Heart left ventricle (tissue), 16 donors: ENCODE data around the gene STARD13. TPM values are rescaled to one million over a fixed set of nuclear protein-coding genes. Genes with fewer than 3 reads are reported as not detected.
A peak's percentile ranks its signal among the peaks of the same experiment; 100 is the strongest.

ENCODE experiments used
- ATAC-seq, 4 donors: fragments of 200-7000 bp; cut with Tn5 transposase; one replicate each; pipeline ENCODE4 v1.9.1; 2020 to 2022; ENCODE audit warnings: moderate library complexity in 4 of 4, mild to moderate bottlenecking in 3 of 4, moderate number of reproducible peaks in 1 of 4
- DNase-seq, 5 donors: peaks; one replicate each; pipeline ENCODE4 v3.0.0-alpha.2; 2020
- H3K27ac ChIP-seq, 12 donors: fragments of 200-600 bp; sonication (generic) in 4 of 12; one replicate each; pipeline versions ENCODE4 v1.5.0 to v1.8.0; 2016 to 2022; ENCODE audit warnings: mild to moderate bottlenecking in 2 of 12
- H3K27me3 ChIP-seq, 9 donors: fragments of 200-600 bp; sonication (generic) in 2 of 9; one replicate each; pipeline versions ENCODE4 v1.5.1 to v1.8.0; 2016 to 2022; ENCODE audit warnings: mild to moderate bottlenecking in 3 of 9
- H3K36me3 ChIP-seq, 9 donors: fragments of 200-600 bp; sonication (generic) in 2 of 9; one replicate each; pipeline versions ENCODE4 v1.5.0 to v1.8.0; 2018 to 2022; ENCODE audit warnings: mild to moderate bottlenecking in 2 of 9
- H3K4me1 ChIP-seq, 12 donors: fragments of 200-600 bp; sonication (generic) in 4 of 12; one replicate each; pipeline versions ENCODE4 v1.5.0 to v1.8.0; 2016 to 2022; ENCODE audit warnings: mild to moderate bottlenecking in 3 of 12
- H3K4me3 ChIP-seq, 12 donors: fragments of 200-600 bp; sonication (generic) in 4 of 12; one replicate each; pipeline versions ENCODE4 v1.5.0 to v1.8.0; 2017 to 2022; ENCODE audit warnings: mild to moderate bottlenecking in 9 of 12, moderate library complexity in 4 of 12
- H3K9me3 ChIP-seq, 12 donors: fragments of 200-600 bp; sonication (generic) in 4 of 12; one replicate each; pipeline versions ENCODE4 v1.5.0 to v1.8.0; 2016 to 2022; ENCODE audit warnings: mild to moderate bottlenecking in 1 of 12
- POLR2A ChIP-seq, 2 donors: fragments of 450-650 bp; IDR thresholded peaks; one replicate each; pipeline ENCODE4 v1.6.1; 2017; ENCODE audit warnings: antibody characterized with exemption in 2 of 2, mild to moderate bottlenecking in 2 of 2, moderate library complexity in 2 of 2
- WGBS, 4 donors: extraction: QIAGEN DNeasy Blood & Tissue Kit in 2 of 4; methylation state at CpG; one replicate each; pipeline versions ENCODE4 v1.1.5 to v1.1.7; 2013 to 2018; 5-methylcytosine and 5-hydroxymethylcytosine counted together
- intact Hi-C, 10 donors: fragments of 100-400 bp; cut with DNase I; formaldehyde crosslinking; loops; one replicate each; pipeline versions ENCODE4 v1.11.1 to v1.14.2; 2022
- polyA plus RNA-seq, 2 donors: library from polyadenylated mRNA; stranded (reverse); fragments of 200-250 nt; gene quantifications; one replicate each; pipeline ENCODE4 v1.2.3, GENCODE V29; 2013
- total RNA-seq, 9 donors: library from RNA; depleted of rRNA in 2 of 9; stranded (reverse); fragments of >200 nt in 2 of 9; fragmentation: NEBNext Ultra II Directional in 3 of 9; extraction: Animal tissue kit (Norgen Biotek cat#: 25700) in 3 of 9; gene quantifications; one replicate each; pipeline versions ENCODE4 v1.1.0 to v1.2.4, GENCODE V29; 2016 to 2023
- TF ChIP-seq, protein P1 (sequence below), 12 donors: fragments of 200-600 bp; sonication (generic) in 4 of 12; IDR thresholded peaks; one replicate each; pipeline versions ENCODE4 v1.5.0 to v1.8.0; 2018 to 2022; ENCODE audit warnings: antibody characterized with exemption in 12 of 12, mild to moderate bottlenecking in 5 of 12
- donor health status: ischemic (EF 13 %, LVEDD 7.1; RV severe dilation, severe dysfunction).
- donor health status: healthy with polysubstance abuse.
- donor health status: DM: no; HTN: yes; CAD: no.
- donor health status: DM: no; HTN: no; CAD: no.
- donor health status: ischemic (EF 25% LVEDD 6.9; RV normal size, moderate dysfunction).
- donor health status: ischemic (EF 25% LVEDD 5.7; RV mildly dilated, moderate dysfunction).
- donor health status: healthy.
- donor health status: DM: yes; HTN: yes; CAD: no.
- donor health status: ischemic (EF 35%, LVEDD 5.7; RV mildly dilated, moderate dysfunction).
- donor health status: nonischemic (EF 11% LVEDD 7.7; RV severe dilation, severe dysfunction).
- donor health status: DM: yes; HTN: yes; CAD: no.
- donor health status: PGD.
- donor health status: ischemic (EF 29% LVEDD 5.4; RV normal size, mild dysfunction).
- donor health status: nonischemic (EF 23%, LVEDD 6.1; RV moderate dilation, normal function).

STARD13 gene
- total and polyA plus RNA-seq, 11 donors, result 9.3 to 39.2 (median 28.3) TPM

DNA sequence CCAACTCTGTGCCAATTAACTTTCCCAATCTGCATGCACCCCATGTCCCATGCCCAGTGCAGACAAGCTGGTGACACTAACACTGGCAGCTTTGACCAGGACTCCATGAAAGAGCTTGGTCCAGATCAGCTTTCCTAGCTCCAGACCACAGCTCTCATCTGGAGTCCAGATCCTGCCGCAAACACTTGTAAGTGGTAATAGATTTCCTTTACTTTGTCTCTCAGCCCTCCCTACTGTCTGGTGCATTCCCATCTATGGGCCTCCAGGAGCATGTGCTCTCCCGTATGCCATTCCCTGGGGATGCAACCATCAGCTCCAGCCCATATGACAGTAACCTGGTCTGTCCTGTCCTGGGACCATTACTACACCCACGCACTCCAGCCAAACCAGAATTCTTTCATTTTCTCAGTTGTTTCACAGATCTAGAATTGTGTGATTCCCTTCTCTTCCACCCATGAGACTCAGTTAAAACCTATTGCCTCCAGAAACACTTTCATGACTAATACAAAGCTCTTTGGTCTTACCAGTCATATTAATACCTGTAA is 4.9 kb upstream of the STARD13 start:
- Histone ChIP-seq H3K27me3 (no peaks in the 10 kb centered on the region), H3K4me3 (no peak overlapping the region), H3K36me3 (no peaks in the 10 kb centered on the region), H3K9me3 (no peaks in the 10 kb centered on the region), H3K27ac (peak overlapping the region in 8 of 12 donors; percentile 5 to 60 (median 52)), H3K4me1 (peaks cover 0 to 38% (median 17%) of the 10 kb centered on the region in 12 donors)
- 65 to 85% (median 78%) methylated on average over 3 of the region's 3 CpGs for WGBS, 4 donors
- ATAC-seq, result peak in 1 of 4 donors; percentile 7
- no peak for DNase-seq
- no peak for TF ChIP-seq POLR2A (IDR thresholded peaks at IDR 0.05)
- intact Hi-C loops, result no loop called here

DNA sequence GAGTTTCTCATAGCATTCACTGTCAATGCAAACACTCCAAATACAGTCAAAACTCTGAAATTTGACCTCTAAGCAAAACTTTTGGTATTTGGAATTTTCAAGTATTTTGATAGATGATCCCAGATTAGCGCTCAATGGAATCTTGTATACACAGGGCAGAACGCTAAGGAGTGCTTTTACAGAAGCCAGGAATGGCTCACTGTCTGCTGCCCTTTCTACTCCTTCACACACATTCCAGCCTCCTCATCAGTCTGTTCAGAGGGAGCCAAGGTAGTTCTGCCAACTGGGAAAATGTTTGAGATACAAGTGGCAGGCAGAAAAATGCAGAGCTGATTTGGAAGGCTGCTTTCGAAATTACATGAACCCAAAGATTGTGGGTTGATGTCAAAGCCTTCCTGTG is 4.4 kb upstream of the STARD13 start:
- no peak for TF ChIP-seq POLR2A (IDR thresholded peaks at IDR 0.05)
- ATAC-seq, result peak in 1 of 4 donors; percentile 32
- intact Hi-C loops, result loop anchor here in 8 of 10 donors (5.0 to 10.0 kb wide), 7 partner anchors 55 to 435 kb away; no protein-coding TSS in a partner anchor
- 45 to 69% (median 60%) methylated on average over 3 of the region's 3 CpGs for WGBS, 4 donors
- peak overlapping the region in 9 of 12 donors; percentile 5 to 60 (median 51) for H3K27ac ChIP-seq
- no peak for DNase-seq
- H3K4me3 ChIP-seq, result no peak overlapping the region
- no peaks in the 10 kb centered on the region for H3K9me3 ChIP-seq
- H3K27me3 ChIP-seq, result no peaks in the 10 kb centered on the region
- no peaks in the 10 kb centered on the region for H3K36me3 ChIP-seq
- peaks cover 0 to 38% (median 17%) of the 10 kb centered on the region in 12 donors for H3K4me1 ChIP-seq

DNA sequence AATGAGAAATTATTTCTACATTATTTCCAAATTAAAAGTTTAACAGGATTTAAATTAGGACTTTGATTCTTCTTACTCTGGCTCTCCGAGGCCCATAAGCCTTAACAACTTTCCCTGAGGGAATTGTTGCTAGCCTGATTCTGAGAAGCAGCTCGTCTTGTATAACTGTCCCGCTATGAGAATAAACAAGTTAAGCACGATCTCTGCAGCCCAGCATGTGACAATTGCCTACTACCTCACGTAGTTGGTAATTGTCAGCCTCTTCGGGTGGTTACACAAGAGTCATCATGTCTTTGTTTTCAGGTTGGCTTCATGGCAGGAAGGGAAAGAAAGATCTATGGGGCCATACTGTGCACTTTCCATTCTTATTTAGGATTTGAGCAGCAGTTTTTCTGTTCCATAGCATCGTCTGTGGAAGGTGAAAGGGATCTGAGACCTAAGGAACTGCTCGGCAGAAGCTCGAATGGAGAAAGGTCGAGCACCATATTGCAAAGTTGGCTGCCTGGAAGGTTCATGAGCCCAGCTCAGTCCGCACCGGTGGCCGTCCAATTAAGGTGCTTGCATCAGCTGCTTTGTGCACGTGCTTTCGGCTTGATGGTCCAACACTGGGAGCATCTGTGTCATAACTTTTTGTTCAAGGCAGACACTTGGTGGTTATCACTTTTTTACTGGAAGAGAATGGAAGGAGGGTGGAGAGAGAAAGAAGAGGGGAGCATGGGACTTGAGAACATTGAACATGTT is 1.8 kb upstream of the STARD13 start:
- TF ChIP-seq POLR2A (IDR thresholded peaks at IDR 0.05), result no peak
- TF ChIP-seq, protein P1, sequence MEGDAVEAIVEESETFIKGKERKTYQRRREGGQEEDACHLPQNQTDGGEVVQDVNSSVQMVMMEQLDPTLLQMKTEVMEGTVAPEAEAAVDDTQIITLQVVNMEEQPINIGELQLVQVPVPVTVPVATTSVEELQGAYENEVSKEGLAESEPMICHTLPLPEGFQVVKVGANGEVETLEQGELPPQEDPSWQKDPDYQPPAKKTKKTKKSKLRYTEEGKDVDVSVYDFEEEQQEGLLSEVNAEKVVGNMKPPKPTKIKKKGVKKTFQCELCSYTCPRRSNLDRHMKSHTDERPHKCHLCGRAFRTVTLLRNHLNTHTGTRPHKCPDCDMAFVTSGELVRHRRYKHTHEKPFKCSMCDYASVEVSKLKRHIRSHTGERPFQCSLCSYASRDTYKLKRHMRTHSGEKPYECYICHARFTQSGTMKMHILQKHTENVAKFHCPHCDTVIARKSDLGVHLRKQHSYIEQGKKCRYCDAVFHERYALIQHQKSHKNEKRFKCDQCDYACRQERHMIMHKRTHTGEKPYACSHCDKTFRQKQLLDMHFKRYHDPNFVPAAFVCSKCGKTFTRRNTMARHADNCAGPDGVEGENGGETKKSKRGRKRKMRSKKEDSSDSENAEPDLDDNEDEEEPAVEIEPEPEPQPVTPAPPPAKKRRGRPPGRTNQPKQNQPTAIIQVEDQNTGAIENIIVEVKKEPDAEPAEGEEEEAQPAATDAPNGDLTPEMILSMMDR (IDR thresholded peaks at IDR 0.05), result no peak
- intact Hi-C loops, result loop anchor here in 8 of 10 donors (5.0 to 10.0 kb wide), 7 partner anchors 53 to 437 kb away; no protein-coding TSS in a partner anchor
- DNase-seq (no peak), ATAC-seq (no peak)
- no peaks in the 10 kb centered on the region for H3K36me3 ChIP-seq
- H3K9me3 ChIP-seq, result no peaks in the 10 kb centered on the region
- H3K27ac ChIP-seq, result peak overlapping the region in 11 of 12 donors; percentile 19 to 98 (median 96)
- peaks cover 0 to 50% (median 30%) of the 10 kb centered on the region in 12 donors for H3K4me1 ChIP-seq
- H3K4me3 ChIP-seq, result no peak overlapping the region
- no peaks in the 10 kb centered on the region for H3K27me3 ChIP-seq
- WGBS, 4 donors, result 77 to 85% (median 82%) methylated on average over 15 of the region's 15 CpGs

DNA sequence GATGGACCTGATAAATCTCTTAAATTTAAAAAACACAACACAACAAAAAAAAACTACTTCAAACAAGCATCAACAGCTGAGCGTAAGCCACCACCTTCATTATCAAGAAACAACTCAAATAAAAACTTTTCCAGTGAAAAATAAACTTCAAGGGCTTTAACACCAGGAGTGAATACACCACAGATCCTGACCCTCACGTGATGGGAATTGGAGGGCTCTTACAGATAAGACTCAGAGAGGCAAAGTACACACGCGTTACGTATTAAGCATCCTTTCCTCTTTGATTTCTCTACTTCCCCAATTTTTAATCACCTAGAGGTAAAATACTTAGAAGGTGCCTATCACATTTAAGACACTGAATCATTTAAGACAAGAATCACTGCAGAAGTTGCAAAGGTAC is 573 bp upstream of the STARD13 start:
- peaks cover 0 to 53% (median 32%) of the 10 kb centered on the region in 12 donors for H3K4me1 ChIP-seq
- H3K27me3 ChIP-seq, result no peaks in the 10 kb centered on the region
- no peak for TF ChIP-seq POLR2A (IDR thresholded peaks at IDR 0.05)
- TF ChIP-seq, protein P1 (IDR thresholded peaks at IDR 0.05), result no peak
- 2 to 8% (median 5%) methylated on average over 5 of the region's 5 CpGs for WGBS, 4 donors
- DNase-seq (no peak), ATAC-seq (no peak)
- intact Hi-C loops, result loop anchor here in 8 of 10 donors (5.0 to 10.0 kb wide), 7 partner anchors 51 to 439 kb away; no protein-coding TSS in a partner anchor
- peak overlapping the region; percentile 89 to 98 (median 96) for H3K27ac ChIP-seq
- H3K36me3 ChIP-seq, result no peaks in the 10 kb centered on the region
- no peaks in the 10 kb centered on the region for H3K9me3 ChIP-seq
- H3K4me3 ChIP-seq, result peak overlapping the region in 11 of 12 donors; percentile 50 to 84 (median 69)

DNA sequence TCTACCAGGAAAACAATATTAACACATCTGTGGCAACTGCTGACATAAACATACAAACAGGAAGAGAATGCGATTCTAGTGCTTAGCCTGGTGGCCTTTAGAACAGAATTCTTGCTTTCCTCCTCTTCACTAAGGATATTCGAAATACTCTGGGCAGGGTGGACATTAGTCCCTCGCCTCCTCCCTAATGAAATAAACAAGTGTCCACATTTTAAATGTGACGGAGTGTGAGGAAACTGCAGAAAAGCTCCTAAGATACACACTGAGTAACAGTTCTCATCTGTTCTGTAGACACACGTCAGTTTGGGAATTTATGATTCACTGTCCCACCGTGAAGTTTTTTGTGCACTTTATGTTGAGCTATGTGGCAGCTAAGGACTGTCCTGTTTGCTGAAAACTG is 639 bp downstream of the STARD13 start:
- 0 to 5% (median 1%) methylated on average over 6 of the region's 6 CpGs for WGBS, 4 donors
- DNase-seq (no peak), ATAC-seq (peak; percentile 3 to 38 (median 12))
- Histone ChIP-seq H3K4me3 (peak overlapping the region; percentile 50 to 84 (median 68)), H3K36me3 (no peaks in the 10 kb centered on the region), H3K9me3 (no peaks in the 10 kb centered on the region), H3K27ac (peak overlapping the region; percentile 89 to 98 (median 96)), H3K27me3 (no peaks in the 10 kb centered on the region), H3K4me1 (peaks cover 0 to 56% (median 37%) of the 10 kb centered on the region in 12 donors)
- no peak for TF ChIP-seq POLR2A (IDR thresholded peaks at IDR 0.05)
- TF ChIP-seq, protein P1 (IDR thresholded peaks at IDR 0.05), result no peak
- intact Hi-C loops, result loop anchor here (1.0 to 10.0 kb wide), 15 partner anchors 34 to 440 kb away; no protein-coding TSS in a partner anchor
